ENCODE data around the gene VWA3A. TPM values are rescaled to one million over a fixed set of nuclear protein-coding genes. Genes with fewer than 3 reads are reported as not detected.

Gene VWA3A
- total and polyA plus RNA-seq, 2 donors (not counting 1 experiment from before 2014, with no cell fraction given): 0.06 to 0.17 TPM

DNA sequence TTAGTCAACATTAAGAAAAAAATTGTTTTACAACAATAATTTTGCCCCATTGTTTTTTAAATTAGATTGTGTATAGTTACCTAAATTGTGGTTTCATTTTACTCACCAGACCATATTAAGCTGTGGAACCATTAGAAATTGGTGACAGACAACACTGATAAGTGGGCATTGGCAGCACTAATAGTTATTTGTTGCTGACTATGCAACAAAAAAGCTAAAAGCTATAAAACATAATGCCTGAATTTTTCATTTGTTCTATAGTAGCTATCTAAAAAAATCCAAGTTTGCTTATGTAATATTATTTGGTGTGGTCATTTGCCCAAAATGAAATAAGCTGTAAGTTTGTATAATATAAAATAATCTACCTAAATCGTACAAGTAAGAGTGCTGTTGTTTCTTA is 13.7 kb upstream of the VWA3A start:
- H4K20me1 ChIP-seq (ENCODE audit: control insufficient read depth, extremely low read depth, insufficient read depth, low read length): no peaks in the 10 kb centered on the region
- H2AFZ ChIP-seq (ENCODE audit: low read length): no peak overlapping the region
- DNase-seq (ENCODE audit: low read depth in 2 of 2): no peak
- no peaks in the 10 kb centered on the region for H3K27me3 ChIP-seq (ENCODE audit: control insufficient read depth, insufficient read depth, low read length)
- no peak overlapping the region for H3K9ac ChIP-seq (ENCODE audit: insufficient read depth, low read length)
- H3K4me1 ChIP-seq (ENCODE audit: control insufficient read depth, extremely low read depth, insufficient read depth, low read length): peaks cover 5% of the 10 kb centered on the region
- no peak overlapping the region for H3K4me2 ChIP-seq (ENCODE audit: extremely low read depth, insufficient read depth, low read length)
- TF ChIP-seq EZH2 (IDR thresholded peaks at IDR 0.05; ENCODE audit: low read length, missing control alignments): no peak
- TF ChIP-seq, protein P1, sequence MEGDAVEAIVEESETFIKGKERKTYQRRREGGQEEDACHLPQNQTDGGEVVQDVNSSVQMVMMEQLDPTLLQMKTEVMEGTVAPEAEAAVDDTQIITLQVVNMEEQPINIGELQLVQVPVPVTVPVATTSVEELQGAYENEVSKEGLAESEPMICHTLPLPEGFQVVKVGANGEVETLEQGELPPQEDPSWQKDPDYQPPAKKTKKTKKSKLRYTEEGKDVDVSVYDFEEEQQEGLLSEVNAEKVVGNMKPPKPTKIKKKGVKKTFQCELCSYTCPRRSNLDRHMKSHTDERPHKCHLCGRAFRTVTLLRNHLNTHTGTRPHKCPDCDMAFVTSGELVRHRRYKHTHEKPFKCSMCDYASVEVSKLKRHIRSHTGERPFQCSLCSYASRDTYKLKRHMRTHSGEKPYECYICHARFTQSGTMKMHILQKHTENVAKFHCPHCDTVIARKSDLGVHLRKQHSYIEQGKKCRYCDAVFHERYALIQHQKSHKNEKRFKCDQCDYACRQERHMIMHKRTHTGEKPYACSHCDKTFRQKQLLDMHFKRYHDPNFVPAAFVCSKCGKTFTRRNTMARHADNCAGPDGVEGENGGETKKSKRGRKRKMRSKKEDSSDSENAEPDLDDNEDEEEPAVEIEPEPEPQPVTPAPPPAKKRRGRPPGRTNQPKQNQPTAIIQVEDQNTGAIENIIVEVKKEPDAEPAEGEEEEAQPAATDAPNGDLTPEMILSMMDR (conservative IDR thresholded peaks at IDR 0.05 in 1 of 2, IDR thresholded peaks at IDR 0.05 in 1 of 2; ENCODE audit: low read depth in 1 of 2, low read length in 2 of 2): no peak
- H3K36me3 ChIP-seq (ENCODE audit: control insufficient read depth, insufficient read depth, low read length): no peaks in the 10 kb centered on the region
- no peak overlapping the region for H3K4me3 ChIP-seq (replicated peaks in 1 of 4; ENCODE audit: control extremely low read depth in 1 of 4, insufficient read depth in 1 of 4, low read depth in 3 of 4, low read length in 4 of 4)
- H3K9me3 ChIP-seq (ENCODE audit: control insufficient read depth, insufficient read depth, low read depth, low read length): no peaks in the 10 kb centered on the region
- no peak overlapping the region for H3K27ac ChIP-seq (ENCODE audit: insufficient read depth, low read length)
- H3K79me2 ChIP-seq (ENCODE audit: control insufficient read depth, insufficient read depth, low read length): peaks cover 2% of the 10 kb centered on the region

GRCh38 chr16:22081050-22081449 is 11.3 kb upstream of the VWA3A start:
- Histone ChIP-seq H4K20me1 (ENCODE audit: control insufficient read depth, extremely low read depth, insufficient read depth, low read length) (no peaks in the 10 kb centered on the region), H3K36me3 (ENCODE audit: control insufficient read depth, insufficient read depth, low read length) (no peaks in the 10 kb centered on the region), H3K79me2 (ENCODE audit: control insufficient read depth, insufficient read depth, low read length) (no peaks in the 10 kb centered on the region), H3K27me3 (ENCODE audit: control insufficient read depth, insufficient read depth, low read length) (no peaks in the 10 kb centered on the region), H3K4me3 (replicated peaks in 1 of 4; ENCODE audit: control extremely low read depth in 1 of 4, insufficient read depth in 1 of 4, low read depth in 3 of 4, low read length in 4 of 4) (no peak overlapping the region), H3K9ac (ENCODE audit: insufficient read depth, low read length) (no peak overlapping the region), H3K27ac (ENCODE audit: insufficient read depth, low read length) (no peak overlapping the region), H3K4me2 (ENCODE audit: extremely low read depth, insufficient read depth, low read length) (no peak overlapping the region), H3K4me1 (ENCODE audit: control insufficient read depth, extremely low read depth, insufficient read depth, low read length) (no peaks in the 10 kb centered on the region), H3K9me3 (ENCODE audit: control insufficient read depth, insufficient read depth, low read depth, low read length) (no peaks in the 10 kb centered on the region), H2AFZ (ENCODE audit: low read length) (no peak overlapping the region)
- TF ChIP-seq EZH2 (IDR thresholded peaks at IDR 0.05; ENCODE audit: low read length, missing control alignments): no peak
- TF ChIP-seq, protein P1 (conservative IDR thresholded peaks at IDR 0.05 in 1 of 2, IDR thresholded peaks at IDR 0.05 in 1 of 2; ENCODE audit: low read depth in 1 of 2, low read length in 2 of 2): no peak
- no peak for DNase-seq (ENCODE audit: low read depth in 2 of 2)

- no peak overlapping the region for H2AFZ ChIP-seq (ENCODE audit: low read length)
- no peaks in the 10 kb centered on the region for H3K27me3 ChIP-seq (ENCODE audit: control insufficient read depth, insufficient read depth, low read length)
- no peak for DNase-seq (ENCODE audit: low read depth in 2 of 2)
- H3K4me1 ChIP-seq (ENCODE audit: control insufficient read depth, extremely low read depth, insufficient read depth, low read length): no peaks in the 10 kb centered on the region
- no peak overlapping the region for H3K9ac ChIP-seq (ENCODE audit: insufficient read depth, low read length)
- H3K4me2 ChIP-seq (ENCODE audit: extremely low read depth, insufficient read depth, low read length): no peak overlapping the region
- no peaks in the 10 kb centered on the region for H4K20me1 ChIP-seq (ENCODE audit: control insufficient read depth, extremely low read depth, insufficient read depth, low read length)
- no peak overlapping the region for H3K27ac ChIP-seq (ENCODE audit: insufficient read depth, low read length)
- TF ChIP-seq, protein P1 (conservative IDR thresholded peaks at IDR 0.05 in 1 of 2, IDR thresholded peaks at IDR 0.05 in 1 of 2; ENCODE audit: low read depth in 1 of 2, low read length in 2 of 2): no peak
- TF ChIP-seq EZH2 (IDR thresholded peaks at IDR 0.05; ENCODE audit: low read length, missing control alignments): no peak
- H3K36me3 ChIP-seq (ENCODE audit: control insufficient read depth, insufficient read depth, low read length): no peaks in the 10 kb centered on the region
- H3K79me2 ChIP-seq (ENCODE audit: control insufficient read depth, insufficient read depth, low read length): no peaks in the 10 kb centered on the region
- H3K9me3 ChIP-seq (ENCODE audit: control insufficient read depth, insufficient read depth, low read depth, low read length): no peaks in the 10 kb centered on the region
- H3K4me3 ChIP-seq (replicated peaks in 1 of 4; ENCODE audit: control extremely low read depth in 1 of 4, insufficient read depth in 1 of 4, low read depth in 3 of 4, low read length in 4 of 4): no peak overlapping the region
These were observed 5.9 kb upstream of the VWA3A start for GRCh38 chr16:22086440-22086839.
